ENCODE results near the gene TRPV3. TPM values are rescaled to one million over a fixed set of nuclear protein-coding genes. Genes with fewer than 3 reads are reported as not detected.

Gene TRPV3
- polyA plus RNA-seq, 1 donor (not counting 4 experiments of a cell fraction or from before 2014, with no cell fraction given): 9.4 TPM

DNA sequence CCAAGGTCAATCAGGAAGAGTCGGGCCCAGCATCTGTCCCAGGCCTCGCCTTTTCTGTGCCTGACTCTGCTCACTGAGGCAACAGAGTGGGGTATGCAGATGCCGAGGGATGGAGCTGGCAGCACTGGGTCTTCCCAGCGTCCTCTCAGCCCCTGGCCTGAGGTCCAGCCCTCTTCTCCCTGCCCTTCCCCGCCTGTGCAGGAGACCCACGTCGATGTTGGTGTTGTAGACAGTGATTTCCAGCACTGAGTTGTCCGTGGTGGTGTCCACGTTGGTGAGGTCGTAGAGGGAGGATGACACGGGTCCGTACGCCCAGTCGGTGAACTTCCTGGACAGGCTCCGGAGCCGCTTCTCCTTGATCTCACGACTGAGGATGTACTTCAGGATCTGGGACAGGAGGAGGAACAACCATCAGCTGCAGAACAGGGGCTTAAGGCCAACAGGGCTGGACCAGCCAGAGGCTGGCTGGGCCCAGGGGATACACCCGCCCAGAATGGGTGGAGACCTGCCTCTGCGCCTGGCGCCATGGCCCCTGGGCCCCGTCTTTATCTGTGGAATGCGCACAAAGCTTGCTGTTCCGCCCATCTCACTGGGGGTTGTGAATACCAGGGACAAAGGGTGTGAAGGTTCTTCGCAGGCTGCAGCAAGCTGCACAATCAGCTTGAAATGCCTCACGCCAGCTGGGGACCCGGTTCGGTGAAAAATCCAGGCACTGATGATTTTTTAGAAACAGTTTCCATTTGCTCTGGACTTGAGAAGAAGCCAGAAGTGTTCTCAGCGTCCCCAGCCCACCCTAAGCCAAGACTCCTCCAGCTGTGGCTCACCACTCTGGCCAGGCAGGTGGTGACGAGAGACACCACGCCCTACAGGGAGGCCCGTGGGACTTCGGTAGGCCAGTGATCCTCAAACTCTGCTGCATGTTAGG, 27.5 kb downstream of the TRPV3 start:
- Histone ChIP-seq H3K9me3 (ENCODE audit: control insufficient read depth, low read depth, low read length) (no peaks in the 10 kb centered on the region), H3K4me1 (ENCODE audit: control insufficient read depth, extremely low read depth, insufficient read depth, low read length) (no peaks in the 10 kb centered on the region), H3K36me3 (ENCODE audit: control insufficient read depth in 2 of 2, extremely low read depth in 1 of 2, insufficient read depth in 2 of 2, low read length in 2 of 2) (peaks cover 15 to 33% of the 10 kb centered on the region in 2 experiments), H3K4me3 (ENCODE audit: control insufficient read depth in 2 of 3, extremely low read depth in 1 of 3, insufficient read depth in 2 of 3, low read depth in 1 of 3, low read length in 3 of 3) (no peak overlapping the region), H3K4me2 (ENCODE audit: control insufficient read depth, extremely low read depth, insufficient read depth, low read depth, low read length) (no peak overlapping the region), H3K27ac (ENCODE audit: control insufficient read depth, insufficient read depth, low read length) (no peak overlapping the region), H2AFZ (ENCODE audit: control insufficient read depth, low read length) (no peak overlapping the region), H3K79me2 (ENCODE audit: control insufficient read depth, insufficient read depth, low read length) (no peaks in the 10 kb centered on the region), H4K20me1 (ENCODE audit: control insufficient read depth, extremely low read depth, insufficient read depth, low read length) (no peaks in the 10 kb centered on the region), H3K9ac (ENCODE audit: control insufficient read depth, extremely low read depth, insufficient read depth, low read length) (no peak overlapping the region), H3K27me3 (ENCODE audit: control insufficient read depth, extremely low read depth, insufficient read depth, low read length) (no peaks in the 10 kb centered on the region), H3K9me1 (ENCODE audit: control insufficient read depth, extremely low read depth, insufficient read depth, low read length) (no peaks in the 10 kb centered on the region)
- TF ChIP-seq, protein P1, sequence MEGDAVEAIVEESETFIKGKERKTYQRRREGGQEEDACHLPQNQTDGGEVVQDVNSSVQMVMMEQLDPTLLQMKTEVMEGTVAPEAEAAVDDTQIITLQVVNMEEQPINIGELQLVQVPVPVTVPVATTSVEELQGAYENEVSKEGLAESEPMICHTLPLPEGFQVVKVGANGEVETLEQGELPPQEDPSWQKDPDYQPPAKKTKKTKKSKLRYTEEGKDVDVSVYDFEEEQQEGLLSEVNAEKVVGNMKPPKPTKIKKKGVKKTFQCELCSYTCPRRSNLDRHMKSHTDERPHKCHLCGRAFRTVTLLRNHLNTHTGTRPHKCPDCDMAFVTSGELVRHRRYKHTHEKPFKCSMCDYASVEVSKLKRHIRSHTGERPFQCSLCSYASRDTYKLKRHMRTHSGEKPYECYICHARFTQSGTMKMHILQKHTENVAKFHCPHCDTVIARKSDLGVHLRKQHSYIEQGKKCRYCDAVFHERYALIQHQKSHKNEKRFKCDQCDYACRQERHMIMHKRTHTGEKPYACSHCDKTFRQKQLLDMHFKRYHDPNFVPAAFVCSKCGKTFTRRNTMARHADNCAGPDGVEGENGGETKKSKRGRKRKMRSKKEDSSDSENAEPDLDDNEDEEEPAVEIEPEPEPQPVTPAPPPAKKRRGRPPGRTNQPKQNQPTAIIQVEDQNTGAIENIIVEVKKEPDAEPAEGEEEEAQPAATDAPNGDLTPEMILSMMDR (optimal IDR thresholded peaks at IDR 0.05 in 1 of 3, IDR thresholded peaks at IDR 0.05 in 1 of 3, conservative IDR thresholded peaks at IDR 0.05 in 1 of 3; ENCODE audit: extremely low read depth in 1 of 3, insufficient read depth in 2 of 3, low read length in 3 of 3): no peak
- no peak for TF ChIP-seq EZH2 (IDR thresholded peaks at IDR 0.05; ENCODE audit: low read length)
- FAIRE-seq (no peak), DNase-seq (ENCODE audit: low read depth, low spot score) (no peak)
- dilution Hi-C loops (cut with MboI; ENCODE audit: extremely low pct_ligation_motif_present, low sequenced_read_pairs): no loop called here

DNA sequence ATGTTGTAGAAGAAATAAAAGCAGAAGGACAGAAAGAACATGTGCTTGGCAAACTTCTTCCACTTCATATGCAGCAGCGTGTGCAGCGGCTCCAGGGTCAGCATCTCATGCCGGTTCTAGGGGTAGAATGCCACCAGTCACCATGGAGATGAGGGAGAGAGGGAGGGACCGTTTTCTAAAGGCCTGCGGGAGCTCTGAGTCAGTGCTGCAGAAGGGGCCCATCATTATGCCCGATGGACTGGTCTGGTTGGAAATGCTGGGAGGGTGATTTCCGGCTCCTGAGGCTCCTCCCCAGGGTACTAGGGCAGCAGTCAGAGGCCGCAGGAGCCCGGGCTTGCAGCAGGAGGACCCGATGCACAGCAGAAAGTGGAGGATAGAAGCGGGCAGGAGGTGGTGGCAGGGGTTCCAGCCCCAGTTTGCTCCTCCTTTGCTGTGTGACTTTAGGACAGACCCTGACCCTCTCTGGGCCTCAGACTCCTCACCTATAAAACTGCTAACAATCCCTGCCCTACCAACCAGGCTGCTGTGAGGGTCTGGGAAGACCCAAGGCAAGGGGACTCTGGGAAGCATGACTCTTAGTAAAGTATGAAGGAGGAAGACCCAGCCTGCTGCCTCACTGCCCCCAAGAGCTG, 28.6 kb downstream of the TRPV3 start:
- H3K79me2 ChIP-seq (ENCODE audit: control insufficient read depth, insufficient read depth, low read length): no peaks in the 10 kb centered on the region
- H3K27me3 ChIP-seq (ENCODE audit: control insufficient read depth, extremely low read depth, insufficient read depth, low read length): no peaks in the 10 kb centered on the region
- no peak overlapping the region for H2AFZ ChIP-seq (ENCODE audit: control insufficient read depth, low read length)
- H3K27ac ChIP-seq (ENCODE audit: control insufficient read depth, insufficient read depth, low read length): no peak overlapping the region
- H3K4me2 ChIP-seq (ENCODE audit: control insufficient read depth, extremely low read depth, insufficient read depth, low read depth, low read length): no peak overlapping the region
- no peaks in the 10 kb centered on the region for H3K9me3 ChIP-seq (ENCODE audit: control insufficient read depth, low read depth, low read length)
- no peak for FAIRE-seq
- H3K36me3 ChIP-seq (ENCODE audit: control insufficient read depth in 2 of 2, extremely low read depth in 1 of 2, insufficient read depth in 2 of 2, low read length in 2 of 2): peaks cover 15 to 36% of the 10 kb centered on the region in 2 experiments
- no peaks in the 10 kb centered on the region for H4K20me1 ChIP-seq (ENCODE audit: control insufficient read depth, extremely low read depth, insufficient read depth, low read length)
- no peak overlapping the region for H3K4me3 ChIP-seq (ENCODE audit: control insufficient read depth in 2 of 3, extremely low read depth in 1 of 3, insufficient read depth in 2 of 3, low read depth in 1 of 3, low read length in 3 of 3)
- TF ChIP-seq EZH2 (IDR thresholded peaks at IDR 0.05; ENCODE audit: low read length): no peak
- TF ChIP-seq, protein P1 (optimal IDR thresholded peaks at IDR 0.05 in 1 of 3, IDR thresholded peaks at IDR 0.05 in 1 of 3, conservative IDR thresholded peaks at IDR 0.05 in 1 of 3; ENCODE audit: extremely low read depth in 1 of 3, insufficient read depth in 2 of 3, low read length in 3 of 3): no peak
- H3K9ac ChIP-seq (ENCODE audit: control insufficient read depth, extremely low read depth, insufficient read depth, low read length): no peak overlapping the region
- dilution Hi-C loops (cut with MboI; ENCODE audit: extremely low pct_ligation_motif_present, low sequenced_read_pairs): no loop called here
- no peak for DNase-seq (ENCODE audit: low read depth, low spot score)
- no peaks in the 10 kb centered on the region for H3K9me1 ChIP-seq (ENCODE audit: control insufficient read depth, extremely low read depth, insufficient read depth, low read length)
- no peaks in the 10 kb centered on the region for H3K4me1 ChIP-seq (ENCODE audit: control insufficient read depth, extremely low read depth, insufficient read depth, low read length)

Data from keratinocyte (primary cell).